MCF 10A (cell line): ENCODE results near the gene ACOD1. TPM values are rescaled to one million over a fixed set of nuclear protein-coding genes. Genes with fewer than 3 reads are reported as not detected.

Source experiments
- BruUV-seq: library from RNA; stranded (reverse); fragments of 400-500 nt; replicated peaks from 2 replicates; lab custom pipeline; 2021; lab: Mats Ljungman, UMichigan
- CTCF ChIA-PET: fragments of 300-600 bp; sonication (Branson Sonifier 250); formaldehyde crosslinking; extraction: SDS; loops from one replicate; lab custom pipeline; 2021; ENCODE audit warnings: antibody characterized with exemption, inconsistent platforms; lab: Yijun Ruan, JAX
- POLR2A ChIA-PET: fragments of 300-600, 350-650 bp; sonication (Branson Sonifier 250); formaldehyde crosslinking; extraction: SDS; loops from one replicate; lab custom pipeline; 2020; ENCODE audit warnings: antibody characterized with exemption, inconsistent platforms; lab: Yijun Ruan, JAX
- DNase-seq: peaks from one replicate; pipeline ENCODE4 v3.0.0-alpha.2; 2018; ENCODE audit not compliant: unreplicated experiment
- H3K27ac Mint-ChIP-seq: one replicate; pipeline ENCODE4 v1.8.0; 2022; ENCODE audit warnings: mild to moderate bottlenecking, low read depth, mixed read lengths; ENCODE audit not compliant: unreplicated experiment
- H3K27me3 Mint-ChIP-seq: one replicate; pipeline ENCODE4 v1.8.0; 2022; ENCODE audit warnings: mixed read lengths; ENCODE audit not compliant: insufficient read depth, unreplicated experiment
- H3K36me3 Mint-ChIP-seq: one replicate; pipeline ENCODE4 v1.8.0; 2022; ENCODE audit warnings: mild to moderate bottlenecking, moderate library complexity, mixed read lengths; ENCODE audit not compliant: insufficient read depth, unreplicated experiment
- H3K4me1 Mint-ChIP-seq: one replicate; pipeline ENCODE4 v1.8.0; 2022; ENCODE audit warnings: mixed read lengths; ENCODE audit not compliant: insufficient read depth, unreplicated experiment
- H3K4me3 Mint-ChIP-seq: one replicate; pipeline ENCODE4 v1.8.0; 2022; ENCODE audit warnings: mild to moderate bottlenecking, moderate library complexity, mixed read lengths; ENCODE audit not compliant: unreplicated experiment
- H3K9me3 Mint-ChIP-seq: one replicate; pipeline ENCODE4 v1.8.0; 2022; ENCODE audit warnings: mixed read lengths; ENCODE audit not compliant: unreplicated experiment
- CTCF ChIP-seq: fragments of 200-600 bp; IDR thresholded peaks from one replicate; pipeline ENCODE4 v1.8.0; 2022; ENCODE audit warnings: antibody characterized with exemption, mild to moderate bottlenecking; ENCODE audit not compliant: unreplicated experiment
- intact Hi-C: fragments of 100-400 bp; cut with micrococcal nuclease; formaldehyde crosslinking; loops from 2 replicates; pipeline ENCODE4 v1.14.1; 2022
- total RNA-seq: library from RNA; stranded (reverse); gene quantifications from 2 replicates; pipeline ENCODE4 v1.2.3, GENCODE V29; 2022

The ACOD1 gene
- total RNA-seq, 1 experiment from 2014 or later: not detected

DNA sequence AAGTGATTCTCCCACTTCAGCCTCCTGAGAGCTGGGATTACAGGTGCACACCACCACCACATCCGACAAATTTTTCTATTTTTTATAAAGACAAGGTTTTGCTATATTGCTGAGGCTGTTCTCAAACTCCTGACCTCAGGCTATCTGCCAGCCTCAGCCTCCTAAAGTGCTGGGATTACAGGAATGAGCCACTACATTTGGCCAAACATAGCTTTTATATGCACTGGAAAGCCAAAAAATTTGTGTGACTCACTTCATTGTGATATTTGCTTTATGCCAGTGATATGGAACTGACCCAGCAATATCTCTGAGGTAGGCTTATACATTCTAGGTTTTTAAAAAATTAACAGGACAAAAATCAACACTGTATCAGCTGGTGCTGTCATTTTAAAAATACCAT lies 26.8 kb upstream of the ACOD1 start:
- no TSS peak for BruUV-seq
- peaks cover 25% of the 10 kb centered on the region for H3K4me1 Mint-ChIP-seq
- DNase-seq: peak; percentile 59

GRCh38 chr13:76925115-76925514 lies 23.2 kb upstream of the ACOD1 start:
- ChIA-PET POLR2A (no interaction called here), CTCF (interaction anchor here (1.0 kb wide), 1 partner anchor 12 kb away, joined by 3 read pairs; no protein-coding TSS in a partner anchor)
- DNase-seq: no peak
- Mint-ChIP-seq H3K4me3 (no peak overlapping the region), H3K9me3 (no peaks in the 10 kb centered on the region), H3K27ac (no peak overlapping the region), H3K4me1 (peaks cover 6% of the 10 kb centered on the region), H3K27me3 (no peaks in the 10 kb centered on the region), H3K36me3 (peaks cover 4% of the 10 kb centered on the region)
- intact Hi-C loops: no loop called here
- TF ChIP-seq CTCF: no peak
- BruUV-seq: no TSS peak

More for the DNA sequence above, 26.8 kb upstream of the ACOD1 start:
- POLR2A ChIA-PET: interaction anchor here (0.5 to 2.9 kb wide), 4 partner anchors 16 to 1250 kb away, joined by 3 to 11 read pairs (median 3); no protein-coding TSS in a partner anchor
- Mint-ChIP-seq H3K27me3 (no peaks in the 10 kb centered on the region), H3K4me3 (no peak overlapping the region), H3K9me3 (no peaks in the 10 kb centered on the region), H3K27ac (no peak overlapping the region), H3K36me3 (peaks cover 8% of the 10 kb centered on the region)
- CTCF ChIA-PET: interaction anchor here (0.9 to 1.9 kb wide), 5 partner anchors 15 to 1226 kb away, joined by 3 to 9 read pairs (median 4); no protein-coding TSS in a partner anchor
- no peak for TF ChIP-seq CTCF
- intact Hi-C loops: no loop called here

- no peak for DNase-seq
- POLR2A ChIA-PET: interaction anchor here (2.2 kb wide), 1 partner anchor 10 kb away, joined by 4 read pairs; no protein-coding TSS in a partner anchor
- no peak for TF ChIP-seq CTCF
- no TSS peak for BruUV-seq
- Mint-ChIP-seq H3K4me1 (peaks cover 6% of the 10 kb centered on the region), H3K27ac (no peak overlapping the region), H3K4me3 (no peak overlapping the region), H3K36me3 (peaks cover 5% of the 10 kb centered on the region), H3K9me3 (no peaks in the 10 kb centered on the region), H3K27me3 (no peaks in the 10 kb centered on the region)
- intact Hi-C loops: no loop called here
- CTCF ChIA-PET: interaction anchor here (0.7 kb wide), 1 partner anchor 41 kb away, joined by 3 read pairs; no protein-coding TSS in a partner anchor
Observed at GRCh38 chr13:76927955-76928354, 20.4 kb upstream of the ACOD1 start.

GRCh38 chr13:76928456-76928855 lies 19.9 kb upstream of the ACOD1 start:
- intact Hi-C loops: no loop called here
- H3K36me3 Mint-ChIP-seq: peaks cover 5% of the 10 kb centered on the region
- no peak for DNase-seq
- no peaks in the 10 kb centered on the region for H3K9me3 Mint-ChIP-seq
- TF ChIP-seq CTCF: no peak
- H3K4me1 Mint-ChIP-seq: peaks cover 6% of the 10 kb centered on the region
- H3K4me3 Mint-ChIP-seq: no peak overlapping the region
- no TSS peak for BruUV-seq
- CTCF ChIA-PET: interaction anchor here (0.6 kb wide), 1 partner anchor 14 kb away, joined by 3 read pairs; no protein-coding TSS in a partner anchor
- POLR2A ChIA-PET: no interaction called here
- H3K27ac Mint-ChIP-seq: no peak overlapping the region
- H3K27me3 Mint-ChIP-seq: no peaks in the 10 kb centered on the region
